ENCODE data around the gene BMPR1A. TPM values are rescaled to one million over a fixed set of nuclear protein-coding genes. Genes with fewer than 3 reads are reported as not detected.

BMPR1A gene
- total and polyA plus RNA-seq, 4 donors: 3.8 to 66.2 (median 19.7) TPM

- TF ChIP-seq CTCF (IDR thresholded peaks at IDR 0.05; ENCODE audit: control extremely low read depth, extremely low read depth): no peak
Measured at GRCh38 chr10:86730227-86730626, 26.2 kb upstream of the BMPR1A start.

GRCh38 chr10:86732771-86733170 is 23.6 kb upstream of the BMPR1A start:
- ATAC-seq (ENCODE audit: insufficient read depth, low FRiP score): no peak
- H3K4me3 ChIP-seq: no peak overlapping the region
- H3K9me3 ChIP-seq (ENCODE audit: control insufficient read depth in 4 of 4, insufficient read depth in 3 of 4, low read length in 3 of 4): no peaks in the 10 kb centered on the region
- DNase-seq: no peak
- no peak for TF ChIP-seq CTCF (IDR thresholded peaks at IDR 0.05; ENCODE audit: control extremely low read depth, extremely low read depth)
- H3K27ac ChIP-seq (ENCODE audit: low read depth in 1 of 2, low read length in 1 of 2): peak overlapping the region in 1 of 2 donors; percentile 94
- peaks cover 0 to 14% (median 4%) of the 10 kb centered on the region in 5 donors for H3K4me1 ChIP-seq (ENCODE audit: control insufficient read depth in 5 of 5, insufficient read depth in 5 of 5, low read length in 5 of 5)
- WGBS, 2 donors: 70 to 76% methylated on average over 13 of the region's 13 CpGs
- no peak overlapping the region for H3K9ac ChIP-seq (ENCODE audit: insufficient read depth in 1 of 2, low read length in 2 of 2)
- no peaks in the 10 kb centered on the region for H3K27me3 ChIP-seq (ENCODE audit: control insufficient read depth in 3 of 3, insufficient read depth in 3 of 3, low read length in 2 of 3)
- H3K36me3 ChIP-seq (ENCODE audit: control insufficient read depth in 4 of 4, insufficient read depth in 4 of 4, low read length in 4 of 4): no peaks in the 10 kb centered on the region

More at GRCh38 chr10:86730227-86730626, 26.2 kb upstream of the BMPR1A start:
- H3K27ac ChIP-seq (ENCODE audit: low read depth in 1 of 2, low read length in 1 of 2): peak overlapping the region in 1 of 2 donors; percentile 38
- H3K36me3 ChIP-seq (ENCODE audit: control insufficient read depth in 4 of 4, insufficient read depth in 4 of 4, low read length in 4 of 4): no peaks in the 10 kb centered on the region
- ATAC-seq (ENCODE audit: insufficient read depth, low FRiP score) (no peak), DNase-seq (peak in 1 of 3 donors; percentile 48)
- no peaks in the 10 kb centered on the region for H3K9me3 ChIP-seq (ENCODE audit: control insufficient read depth in 4 of 4, insufficient read depth in 3 of 4, low read length in 3 of 4)
- no peaks in the 10 kb centered on the region for H3K27me3 ChIP-seq (ENCODE audit: control insufficient read depth in 3 of 3, insufficient read depth in 3 of 3, low read length in 2 of 3)
- H3K9ac ChIP-seq (ENCODE audit: insufficient read depth in 1 of 2, low read length in 2 of 2): no peak overlapping the region
- 90 to 94% methylated on average over 1 of the region's 1 CpG for WGBS, 2 donors
- no peak overlapping the region for H3K4me3 ChIP-seq
- peaks cover 0 to 14% (median 4%) of the 10 kb centered on the region in 5 donors for H3K4me1 ChIP-seq (ENCODE audit: control insufficient read depth in 5 of 5, insufficient read depth in 5 of 5, low read length in 5 of 5)

- DNase-seq: peak; percentile 49 to 74 (median 57)
- no peak overlapping the region for H3K4me3 ChIP-seq
- 60 to 77% methylated on average over 8 of the region's 8 CpGs for WGBS, 2 donors
- peak overlapping the region; percentile 37 to 94 for H3K27ac ChIP-seq (ENCODE audit: low read depth in 1 of 2, low read length in 1 of 2)
- no peaks in the 10 kb centered on the region for H3K27me3 ChIP-seq (ENCODE audit: control insufficient read depth in 3 of 3, insufficient read depth in 3 of 3, low read length in 2 of 3)
- H3K9ac ChIP-seq (ENCODE audit: insufficient read depth in 1 of 2, low read length in 2 of 2): no peak overlapping the region
- peaks cover 0 to 14% (median 4%) of the 10 kb centered on the region in 5 donors for H3K4me1 ChIP-seq (ENCODE audit: control insufficient read depth in 5 of 5, insufficient read depth in 5 of 5, low read length in 5 of 5)
- H3K36me3 ChIP-seq (ENCODE audit: control insufficient read depth in 4 of 4, insufficient read depth in 4 of 4, low read length in 4 of 4): no peaks in the 10 kb centered on the region
- TF ChIP-seq CTCF (IDR thresholded peaks at IDR 0.05; ENCODE audit: control extremely low read depth, extremely low read depth): no peak
- peak; percentile 74 for ATAC-seq (ENCODE audit: insufficient read depth, low FRiP score)
- no peaks in the 10 kb centered on the region for H3K9me3 ChIP-seq (ENCODE audit: control insufficient read depth in 4 of 4, insufficient read depth in 3 of 4, low read length in 3 of 4)
Measured at GRCh38 chr10:86733260-86733671, 23.2 kb upstream of the BMPR1A start.
